A673 (cell line): ENCODE measurements around the gene PPFIBP1. TPM values are rescaled to one million over a fixed set of nuclear protein-coding genes. Genes with fewer than 3 reads are reported as not detected.
A peak's percentile ranks its signal among the peaks of the same experiment; 100 is the strongest.

Source experiments
- BruUV-seq: library from RNA; stranded (reverse); fragments of 400-500 nt; replicated peaks from 2 replicates; lab custom pipeline; 2021; lab: Mats Ljungman, UMichigan
- CTCF ChIA-PET: fragments of 300-600 bp; sonication (Branson Sonifier 250); formaldehyde crosslinking; loops from one replicate; lab custom pipeline; 2022; ENCODE audit warnings: antibody characterized with exemption; lab: Charles Lee
- POLR2A ChIA-PET: fragments of 300-600 bp; sonication (Branson Sonifier 250); formaldehyde crosslinking; loops from one replicate; lab custom pipeline; 2022; ENCODE audit warnings: antibody characterized with exemption; ENCODE audit not compliant: low non-redundant PET; lab: Charles Lee
- DNase-seq: peaks from one replicate; pipeline ENCODE4 v3.0.0-alpha.2; 2015; ENCODE audit warnings: low spot score
- H3K27ac ChIP-seq: fragments of 200-600 bp; sonication (generic); 2 replicates; pipeline ENCODE4 v1.5.1; 2016; ENCODE audit warnings: mixed run types, low read depth, mild to moderate bottlenecking, mixed read lengths, antibody characterized with exemption, low read length; ENCODE audit not compliant: poor library complexity, severe bottlenecking
- H3K27me3 ChIP-seq: fragments of 200-600 bp; sonication (generic); replicated peaks from 2 replicates; pipeline ENCODE4 v1.6.1; 2017; ENCODE audit warnings: mixed run types, low read depth, mild to moderate bottlenecking, mixed read lengths, antibody characterized with exemption, low read length; ENCODE audit not compliant: insufficient read depth, poor library complexity
- H3K36me3 ChIP-seq: fragments of 200-600 bp; sonication (generic); 2 replicates; pipeline ENCODE4 v1.6.1; 2016; ENCODE audit warnings: mixed run types, mild to moderate bottlenecking, mixed read lengths, antibody characterized with exemption, low read length; ENCODE audit not compliant: insufficient read depth, poor library complexity, severe bottlenecking
- H3K4me1 ChIP-seq: fragments of 200-600 bp; sonication (generic); 2 replicates; pipeline ENCODE4 v1.6.1; 2017; ENCODE audit warnings: mixed run types, mild to moderate bottlenecking, mixed read lengths, antibody characterized with exemption, low read length; ENCODE audit not compliant: insufficient read depth, poor library complexity, severe bottlenecking
- H3K4me3 ChIP-seq: fragments of 200-600 bp; sonication (generic); 2 replicates; pipeline ENCODE4 v1.5.1; 2016; ENCODE audit warnings: low read depth, mixed run types, mild to moderate bottlenecking, mixed read lengths, low read length; ENCODE audit not compliant: poor library complexity, severe bottlenecking
- H3K9me3 ChIP-seq: fragments of 200-600 bp; sonication (generic); 2 replicates; pipeline ENCODE4 v1.6.1; 2016; ENCODE audit warnings: mixed run types, low read depth, mild to moderate bottlenecking, mixed read lengths, antibody characterized with exemption, low read length; ENCODE audit not compliant: poor library complexity, severe bottlenecking
- CTCF ChIP-seq: fragments of 300-800, 200-600 bp; sonication (generic); conservative IDR thresholded peaks from 2 replicates; pipeline ENCODE4 v1.5.1; 2017; ENCODE audit warnings: low read depth, mild to moderate bottlenecking, antibody characterized with exemption, low read length, moderate library complexity, mixed read lengths
- EZH2 ChIP-seq: fragments of 200-600 bp; sonication (generic); IDR thresholded peaks from 2 replicates; pipeline ENCODE4 v1.6.1; 2017; ENCODE audit warnings: borderline replicate concordance, low read depth, mild to moderate bottlenecking, mixed read lengths, antibody characterized with exemption, low read length; ENCODE audit not compliant: poor library complexity, severe bottlenecking
- intact Hi-C: fragments of 100-400 bp; cut with micrococcal nuclease; formaldehyde crosslinking; loops from one replicate; pipeline ENCODE4 v1.10.0; 2022; ENCODE audit not compliant: unreplicated experiment
- total RNA-seq: library from RNA; stranded (reverse); gene quantifications from 2 replicates; pipeline ENCODE4 v1.2.3, GENCODE V29; 2021

Gene PPFIBP1
- total RNA-seq, 1 experiment from 2014 or later, result 41.2 TPM

GRCh38 chr12:27650011-27650410 is 126.0 kb downstream of the PPFIBP1 start:
- DNase-seq, result no peak
- no peaks in the 10 kb centered on the region for H3K27me3 ChIP-seq
- no peak for TF ChIP-seq EZH2
- no peak for TF ChIP-seq CTCF
- ChIA-PET CTCF (no interaction called here), POLR2A (no interaction called here)
- peaks cover 2% of the 10 kb centered on the region for H3K4me1 ChIP-seq
- H3K9me3 ChIP-seq, result no peaks in the 10 kb centered on the region
- no peak overlapping the region for H3K27ac ChIP-seq
- intact Hi-C loops, result no loop called here
- H3K4me3 ChIP-seq, result no peak overlapping the region
- H3K36me3 ChIP-seq, result no peaks in the 10 kb centered on the region
- no TSS peak for BruUV-seq

- BruUV-seq, result no TSS peak
- Histone ChIP-seq H3K4me3 (no peak overlapping the region), H3K27me3 (no peaks in the 10 kb centered on the region), H3K9me3 (no peaks in the 10 kb centered on the region), H3K4me1 (no peaks in the 10 kb centered on the region), H3K27ac (no peak overlapping the region), H3K36me3 (no peaks in the 10 kb centered on the region)
- intact Hi-C loops, result no loop called here
- TF ChIP-seq EZH2, result no peak
- no peak for TF ChIP-seq CTCF
- no peak for DNase-seq
- CTCF ChIA-PET, result interaction anchor here (1.0 kb wide), 1 partner anchor 227 kb away, joined by 3 read pairs; no protein-coding TSS in a partner anchor
- POLR2A ChIA-PET, result no interaction called here
Measured at GRCh38 chr12:27651201-27651600, 127.2 kb downstream of the PPFIBP1 start.

- intact Hi-C loops, result loop anchor here (2.0 kb wide), 1 partner anchor 215 kb away; no protein-coding TSS in a partner anchor
- H3K27me3 ChIP-seq, result no peaks in the 10 kb centered on the region
- ChIA-PET CTCF (interaction anchor here (1.2 kb wide), 1 partner anchor 227 kb away, joined by 5 read pairs; no protein-coding TSS in a partner anchor), POLR2A (no interaction called here)
- H3K9me3 ChIP-seq, result no peaks in the 10 kb centered on the region
- H3K4me3 ChIP-seq, result no peak overlapping the region
- no peak overlapping the region for H3K27ac ChIP-seq
- no peaks in the 10 kb centered on the region for H3K4me1 ChIP-seq
- TF ChIP-seq CTCF (peak; percentile 92), EZH2 (no peak)
- BruUV-seq, result no TSS peak
- peak; percentile 82 for DNase-seq
- H3K36me3 ChIP-seq, result no peaks in the 10 kb centered on the region
Measured at GRCh38 chr12:27652174-27652763, 128.3 kb downstream of the PPFIBP1 start.
